Transverse colon (tissue), 3 donors: ENCODE measurements around the gene GLI2.

Experiments
- CTCF ChIP-seq, 5 experiments: fragments of 200-600 bp in 3 of 5; fragments of 450-650 bp in 2 of 5; sonication (generic) in 3 of 5; IDR thresholded peaks; 1 replicate in 2 of 5; 2 replicates in 3 of 5; pipeline ENCODE4 v1.5.1; 2016 to 2017; ENCODE audit warnings: antibody characterized with exemption in 5 of 5, inconsistent platforms in 3 of 5, mild to moderate bottlenecking in 2 of 5, moderate library complexity in 1 of 5
- EP300 ChIP-seq: sonication (generic); formaldehyde crosslinking; IDR thresholded peaks from one replicate; pipeline ENCODE4 v1.6.1; 2017; ENCODE audit warnings: antibody characterized with exemption, low read depth
- POLR2A ChIP-seq: fragments of 450-650 bp; IDR thresholded peaks from one replicate; pipeline ENCODE4 v1.6.1; 2016; ENCODE audit warnings: antibody characterized with exemption, mild to moderate bottlenecking, moderate library complexity

- no peak for TF ChIP-seq POLR2A
- TF ChIP-seq CTCF (IDR thresholded peaks at IDR 0.05) = no peak
- TF ChIP-seq EP300 = no peak
Measured at GRCh38 chr2:120693121-120693520, 42.5 kb upstream of the GLI2 start.
